Gastrocnemius medialis (tissue), 4 donors: ENCODE data around the gene MTCH2. TPM values are rescaled to one million over a fixed set of nuclear protein-coding genes. Genes with fewer than 3 reads are reported as not detected.

Experiments
- ATAC-seq, 2 donors: fragments of 150-250 bp; one replicate each; pipeline ENCODE4 v1.9.1; 2016
- DNase-seq, 2 donors: peaks; one replicate each; pipeline ENCODE4 v3.0.0-alpha.2; 2019
- H3K27ac ChIP-seq, 4 donors: fragments of 200-600 bp; sonication (generic); 1 replicate in 1 of 4; 2 replicates in 3 of 4; pipeline ENCODE4 v1.5.1; 2016 to 2018; ENCODE audit warnings: mild to moderate bottlenecking in 2 of 4, moderate library complexity in 1 of 4
- H3K27me3 ChIP-seq, 3 donors: fragments of 200-600 bp; sonication (generic) in 2 of 3; 1 replicate in 1 of 3; 2 replicates in 2 of 3; pipeline versions ENCODE4 v1.5.1 to v1.6.0; 2016 to 2019; ENCODE audit warnings: mild to moderate bottlenecking in 1 of 3, moderate library complexity in 1 of 3
- H3K36me3 ChIP-seq, 2 donors: fragments of 200-600 bp; sonication (generic) in 1 of 2; one replicate each; pipeline ENCODE4 v1.5.1; 2017 to 2018
- H3K4me1 ChIP-seq, 2 donors: fragments of 200-600 bp; sonication (generic) in 1 of 2; one replicate each; pipeline ENCODE4 v1.5.1; 2016 to 2017; ENCODE audit warnings: mild to moderate bottlenecking in 2 of 2
- H3K4me3 ChIP-seq, 4 donors: fragments of 200-600 bp; sonication (generic) in 3 of 4; 1 replicate in 1 of 4; 2 replicates in 3 of 4; pipeline ENCODE4 v1.5.1; 2016 to 2019; ENCODE audit warnings: mild to moderate bottlenecking in 2 of 4
- H3K9me3 ChIP-seq, 3 donors: fragments of 200-600 bp; sonication (generic) in 2 of 3; 1 replicate in 1 of 3; 2 replicates in 2 of 3; pipeline ENCODE4 v1.5.1; 2016 to 2019
- CTCF ChIP-seq, 5 experiments: fragments of 450-650 bp in 3 of 5; fragments of 200-600 bp in 2 of 5; sonication (generic) in 2 of 5; IDR thresholded peaks in 4 of 5; conservative IDR thresholded peaks in 1 of 5; 1 replicate in 4 of 5; 2 replicates in 1 of 5; pipeline ENCODE4 v1.5.1; 2016 to 2019; ENCODE audit warnings: antibody characterized with exemption in 5 of 5, mild to moderate bottlenecking in 3 of 5, moderate library complexity in 3 of 5
- POLR2A ChIP-seq, 2 donors: fragments of 450-650 bp; IDR thresholded peaks; one replicate each; pipeline ENCODE4 v1.6.1; 2017; ENCODE audit warnings: antibody characterized with exemption in 2 of 2, mild to moderate bottlenecking in 2 of 2, moderate library complexity in 2 of 2
- in situ Hi-C, 4 donors: fragments of 200-750 bp; cut with MboI; loops; one replicate each; pipeline versions ENCODE4 v1.15.0 to v1.8.0; 2017; ENCODE audit warnings: low sequenced_read_pairs in 4 of 4
- intact Hi-C: fragments of 100-400 bp; cut with DNase I; formaldehyde crosslinking; loops from one replicate; pipeline ENCODE4 v1.15.1; 2023; ENCODE audit warnings: low total_unique reads
- total RNA-seq, 4 donors: library from RNA; depleted of rRNA; stranded (reverse); fragments of >200 nt; gene quantifications; one replicate each; pipeline versions ENCODE4 v1.1.0 to v1.2.3, GENCODE V29; 2016

The MTCH2 gene
- total RNA-seq, 4 donors from 2014 or later: 70.3 to 139 (median 85.6) TPM

DNA sequence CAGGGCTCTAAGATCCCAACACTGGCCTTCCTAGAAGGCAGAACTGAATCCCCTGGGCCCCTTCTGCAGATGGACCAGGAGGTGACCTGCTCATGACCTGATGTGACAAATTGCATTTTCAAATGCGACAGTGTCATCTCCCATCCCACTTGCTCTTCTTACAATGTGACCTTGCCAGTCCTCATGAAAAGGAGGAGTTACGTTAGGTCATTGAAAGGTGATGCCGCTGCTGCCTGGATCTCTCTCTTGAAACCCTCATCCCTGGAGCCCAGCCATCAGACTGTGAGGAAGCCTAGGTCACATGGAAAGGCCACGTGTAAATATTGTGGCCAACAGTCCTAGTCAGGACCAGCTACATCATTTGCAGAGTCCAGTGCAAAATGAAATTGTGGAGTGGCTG lies 42.5 kb downstream of the MTCH2 start:
- H3K27me3 ChIP-seq: peaks cover 0 to 2% (median under 1%) of the 10 kb centered on the region in 3 donors
- H3K4me1 ChIP-seq: no peaks in the 10 kb centered on the region
- TF ChIP-seq CTCF (IDR thresholded peaks at IDR 0.05 in 4 of 5, conservative IDR thresholded peaks at IDR 0.05 in 1 of 5): no peak
- no peak for TF ChIP-seq POLR2A (IDR thresholded peaks at IDR 0.05)
- ATAC-seq: peak in 1 of 2 donors; percentile 24
- no peaks in the 10 kb centered on the region for H3K9me3 ChIP-seq
- DNase-seq: no peak
- H3K4me3 ChIP-seq: no peak overlapping the region
- no peaks in the 10 kb centered on the region for H3K36me3 ChIP-seq
- no peak overlapping the region for H3K27ac ChIP-seq
- intact Hi-C loops: no loop called here
- in situ Hi-C loops: no loop called here

DNA sequence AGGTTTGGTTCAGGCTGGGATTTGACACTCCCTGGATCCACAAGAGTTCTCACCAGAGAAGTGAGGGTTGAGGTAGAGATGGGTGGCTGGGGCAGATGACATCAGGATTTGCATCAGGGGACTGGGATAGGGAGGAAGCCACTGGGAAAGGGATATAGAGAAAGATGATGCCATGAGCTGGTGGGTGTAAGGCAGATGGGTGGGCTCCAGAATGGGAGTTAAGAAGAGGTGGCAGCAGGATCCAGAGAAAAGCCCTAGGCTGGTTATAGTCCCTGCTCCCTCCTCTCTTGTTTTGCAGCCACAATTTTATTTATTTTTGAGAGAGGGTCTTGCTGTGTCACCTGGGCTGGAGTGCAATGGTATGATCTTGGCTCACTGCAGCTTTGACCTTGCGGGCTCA lies 46.4 kb downstream of the MTCH2 start:
- no peak for TF ChIP-seq CTCF (IDR thresholded peaks at IDR 0.05 in 4 of 5, conservative IDR thresholded peaks at IDR 0.05 in 1 of 5)
- no peak for TF ChIP-seq POLR2A (IDR thresholded peaks at IDR 0.05)
- intact Hi-C loops: no loop called here
- no peak for ATAC-seq

GRCh38 chr11:47595029-47595428 lies 47.3 kb downstream of the MTCH2 start:
- in situ Hi-C loops (no loop called here), intact Hi-C loops (no loop called here)
- DNase-seq (no peak), ATAC-seq (no peak)
- Histone ChIP-seq H3K4me3 (no peak overlapping the region), H3K9me3 (no peaks in the 10 kb centered on the region), H3K27ac (no peak overlapping the region), H3K4me1 (peaks cover 4 to 9% of the 10 kb centered on the region in 2 donors), H3K36me3 (no peaks in the 10 kb centered on the region), H3K27me3 (peaks cover 23 to 45% (median 39%) of the 10 kb centered on the region in 3 donors)
- no peak for TF ChIP-seq CTCF (IDR thresholded peaks at IDR 0.05 in 4 of 5, conservative IDR thresholded peaks at IDR 0.05 in 1 of 5)
- TF ChIP-seq POLR2A (IDR thresholded peaks at IDR 0.05): no peak

More for the DNA sequence above, 46.4 kb downstream of the MTCH2 start:
- Histone ChIP-seq H3K9me3 (no peaks in the 10 kb centered on the region), H3K4me3 (no peak overlapping the region), H3K4me1 (peaks cover 4 to 9% of the 10 kb centered on the region in 2 donors), H3K36me3 (no peaks in the 10 kb centered on the region), H3K27me3 (peaks cover 21 to 39% (median 33%) of the 10 kb centered on the region in 3 donors), H3K27ac (no peak overlapping the region)
- in situ Hi-C loops: no loop called here
- DNase-seq: no peak

GRCh38 chr11:47593934-47594855 lies 48.2 kb downstream of the MTCH2 start, which contains the start of gene C1QTNF4:
TSS of gene C1QTNF4 (minus strand) at chr11:47594411. CDS start at chr11:47590810, 3,601 bp downstream.
- no peaks in the 10 kb centered on the region for H3K36me3 ChIP-seq
- H3K27me3 ChIP-seq: peaks cover 29 to 53% (median 47%) of the 10 kb centered on the region in 3 donors
- no peak for TF ChIP-seq POLR2A (IDR thresholded peaks at IDR 0.05)
- TF ChIP-seq CTCF (IDR thresholded peaks at IDR 0.05 in 4 of 5, conservative IDR thresholded peaks at IDR 0.05 in 1 of 5): no peak
- DNase-seq (no peak), ATAC-seq (peak in 1 of 2 donors; percentile 22)
- H3K9me3 ChIP-seq: no peaks in the 10 kb centered on the region
- H3K4me3 ChIP-seq: peak within 1 kb of the TSS in 3 of 4 donors; percentile 5 to 36 (median 32)
- H3K27ac ChIP-seq: no peak within 1 kb of the TSS
- intact Hi-C loops: no loop called here
- in situ Hi-C loops: no loop called here
- peaks cover 4 to 9% of the 10 kb centered on the region in 2 donors for H3K4me1 ChIP-seq
